Amniotic epithelial cell (primary cell): ENCODE results near the gene MAN1A1.

Source experiments
- DNase-seq: peaks from one replicate; pipeline ENCODE4 v3.0.0-alpha.2; 2010; ENCODE audit warnings: low read depth

Gene MAN1A1

GRCh38 chr6:119325559-119326265, 23.8 kb downstream of the MAN1A1 start:
- DNase-seq = no peak

GRCh38 chr6:119324718-119325117, 24.8 kb downstream of the MAN1A1 start:
- no peak for DNase-seq

- peak; percentile 75 for DNase-seq
These were observed 25.6 kb downstream of the MAN1A1 start for GRCh38 chr6:119323931-119324330.

GRCh38 chr6:119323478-119323877, 26.1 kb downstream of the MAN1A1 start:
- DNase-seq = no peak

- no peak for DNase-seq
These were observed 26.7 kb downstream of the MAN1A1 start for GRCh38 chr6:119322715-119323350.

GRCh38 chr6:119322034-119322433, 27.5 kb downstream of the MAN1A1 start:
- DNase-seq = no peak

- DNase-seq = no peak
These were observed 29.9 kb downstream of the MAN1A1 start for GRCh38 chr6:119319694-119320093.

GRCh38 chr6:119318730-119319129, 30.8 kb downstream of the MAN1A1 start:
- DNase-seq = no peak

GRCh38 chr6:119318176-119318575, 31.4 kb downstream of the MAN1A1 start:
- no peak for DNase-seq

- DNase-seq = no peak
These were observed 32.6 kb downstream of the MAN1A1 start for GRCh38 chr6:119317007-119317406.

GRCh38 chr6:119314885-119315272, 34.7 kb downstream of the MAN1A1 start:
- DNase-seq = no peak

- DNase-seq = no peak
These were observed 35.4 kb downstream of the MAN1A1 start for GRCh38 chr6:119313937-119314884.

- no peak for DNase-seq
These were observed 36.7 kb downstream of the MAN1A1 start for GRCh38 chr6:119312875-119313338.

GRCh38 chr6:119312441-119312840, 37.1 kb downstream of the MAN1A1 start:
- DNase-seq = no peak

GRCh38 chr6:119311514-119312142, 37.9 kb downstream of the MAN1A1 start:
- peak; percentile 83 for DNase-seq

GRCh38 chr6:119310486-119311036, 39.0 kb downstream of the MAN1A1 start:
- peak; percentile 51 for DNase-seq

- no peak for DNase-seq
These were observed 40.4 kb downstream of the MAN1A1 start for GRCh38 chr6:119308991-119309657.

GRCh38 chr6:119308048-119308570, 41.5 kb downstream of the MAN1A1 start:
- DNase-seq = peak; percentile 92

- DNase-seq = peak; percentile 59
These were observed 42.5 kb downstream of the MAN1A1 start for GRCh38 chr6:119307056-119307455.

GRCh38 chr6:119306396-119306968, 43.1 kb downstream of the MAN1A1 start:
- DNase-seq = no peak
